OCI-LY1 (cell line): ENCODE results near the gene EIF3F.
A peak's percentile ranks its signal among the peaks of the same experiment; 100 is the strongest.

Experiments used
- H2AFZ ChIP-seq: fragments of 200-600 bp; sonication (generic), shearing (Covaris generic); 2 replicates; pipeline ENCODE4 v1.6.0; 2014; ENCODE audit warnings: antibody characterized with exemption, mild to moderate bottlenecking, low read length
- H3F3A ChIP-seq: fragments of 200-600 bp; sonication (generic), shearing (Covaris generic); 2 replicates; pipeline ENCODE4 v1.6.0; 2014; ENCODE audit warnings: mild to moderate bottlenecking, antibody characterized with exemption, low read length, moderate library complexity; ENCODE audit not compliant: insufficient read depth
- H3K27ac ChIP-seq: fragments of 200-600 bp; sonication (generic); 2 replicates; pipeline ENCODE4 v1.5.1; 2014; ENCODE audit warnings: low read length, mixed run types, mild to moderate bottlenecking, low read depth; ENCODE audit not compliant: poor library complexity, severe bottlenecking
- H3K27me3 ChIP-seq: fragments of 200-600 bp; sonication (generic); 2 replicates; pipeline ENCODE4 v1.6.0; 2014; ENCODE audit warnings: antibody characterized with exemption, mild to moderate bottlenecking, low read length, moderate library complexity; ENCODE audit not compliant: insufficient read depth
- H3K36me3 ChIP-seq: fragments of 200-600 bp; sonication (generic); 2 replicates; pipeline ENCODE4 v1.6.1; 2014; ENCODE audit warnings: mild to moderate bottlenecking, antibody characterized with exemption, low read length, moderate library complexity, mixed read lengths; ENCODE audit not compliant: insufficient read depth
- H3K4me1 ChIP-seq: fragments of 200-600 bp; sonication (generic); 2 replicates; pipeline ENCODE4 v1.5.1; 2014; ENCODE audit warnings: mild to moderate bottlenecking, low read length, moderate library complexity; ENCODE audit not compliant: insufficient read depth, severe bottlenecking
- H3K4me2 ChIP-seq: fragments of 200-600 bp; sonication (generic), shearing (Covaris generic); 2 replicates; pipeline ENCODE4 v1.6.1; 2014; ENCODE audit warnings: low read length
- H3K4me3 ChIP-seq: fragments of 200-600 bp; sonication (generic); 2 replicates; pipeline ENCODE4 v1.5.1; 2014; ENCODE audit warnings: low read length, low read depth, mild to moderate bottlenecking, mixed read lengths; ENCODE audit not compliant: poor library complexity, severe bottlenecking
- H3K79me2 ChIP-seq: fragments of 200-600 bp; shearing (Covaris generic); 2 replicates; pipeline ENCODE4 v1.6.1; 2016; ENCODE audit warnings: mixed run types, low read length, mixed read lengths; ENCODE audit not compliant: insufficient read depth
- H3K9ac ChIP-seq: fragments of 200-600 bp; sonication (generic), shearing (Covaris generic); 2 replicates; pipeline ENCODE4 v1.6.1; 2014; ENCODE audit warnings: mild to moderate bottlenecking, low read length, mixed read lengths
- H3K9me2 ChIP-seq: fragments of 200-600 bp; sonication (generic), shearing (Covaris generic); 2 replicates; pipeline ENCODE4 v1.6.1; 2014; ENCODE audit warnings: low read depth, mild to moderate bottlenecking, low read length, mixed read lengths
- H3K9me3 ChIP-seq: fragments of 200-600 bp; shearing (Covaris generic); 2 replicates; pipeline ENCODE4 v1.6.1; 2014; ENCODE audit warnings: low read length, mixed read lengths
- H4K20me1 ChIP-seq: fragments of 200-600 bp; sonication (generic), shearing (Covaris generic); 2 replicates; pipeline ENCODE4 v1.6.0; 2016; ENCODE audit warnings: mild to moderate bottlenecking, low read length; ENCODE audit not compliant: insufficient read depth
- CTCF ChIP-seq: fragments of 200-600 bp; sonication (generic), shearing (Covaris generic); IDR thresholded peaks from 2 replicates; pipeline ENCODE4 v1.5.1; 2017; ENCODE audit warnings: mild to moderate bottlenecking, antibody characterized with exemption, low read length, moderate library complexity, mixed read lengths
- EZH2 ChIP-seq: fragments of 200-600 bp; sonication (generic), shearing (Covaris generic); IDR thresholded peaks from 2 replicates; pipeline ENCODE4 v1.8.0; 2017; ENCODE audit warnings: borderline replicate concordance, mixed run types, mild to moderate bottlenecking, antibody characterized with exemption, low read length, moderate library complexity, mixed read lengths

The EIF3F gene

DNA sequence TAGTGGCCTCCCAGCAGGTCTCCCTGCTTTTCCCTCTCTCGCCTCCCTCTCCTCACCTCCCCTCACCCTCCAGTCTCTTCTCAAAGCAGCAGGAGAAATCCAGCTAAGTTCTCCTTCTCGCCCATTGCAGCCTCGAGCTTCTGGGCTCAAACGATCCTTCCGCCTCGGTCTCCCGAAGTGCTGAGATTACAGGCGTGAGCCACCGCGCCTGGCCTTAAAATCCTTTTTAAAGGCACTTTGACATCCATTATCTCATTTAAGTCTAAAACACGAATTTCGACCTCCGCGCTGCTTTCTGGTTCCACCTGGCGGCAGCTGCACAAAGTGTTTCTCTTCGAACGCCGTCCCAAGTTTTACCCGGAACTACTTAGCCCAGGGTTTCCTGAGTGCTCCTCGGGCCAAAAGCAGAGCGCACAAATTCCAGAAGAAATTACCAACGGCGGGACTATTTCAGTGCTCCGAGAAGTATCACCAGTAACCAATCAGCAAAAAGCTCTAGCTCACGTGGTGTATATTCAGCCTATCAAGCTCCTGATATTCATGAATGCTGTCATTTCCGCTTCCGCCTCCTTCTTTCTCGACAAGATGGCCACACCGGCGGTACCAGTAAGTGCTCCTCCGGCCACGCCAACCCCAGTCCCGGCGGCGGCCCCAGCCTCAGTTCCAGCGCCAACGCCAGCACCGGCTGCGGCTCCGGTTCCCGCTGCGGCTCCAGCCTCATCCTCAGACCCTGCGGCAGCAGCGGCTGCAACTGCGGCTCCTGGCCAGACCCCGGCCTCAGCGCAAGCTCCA is at the start of gene EIF3F:
Gene EIF3F (plus strand): TSS at position 570 of the 792 bp plus-strand sequence. CDS start 16 bp downstream, at position 586.
- Histone ChIP-seq H3K9me3 (no peaks in the 10 kb centered on the region), H3F3A (no peaks in the 10 kb centered on the region), H4K20me1 (0 out of 2 replicates have a peak, but pooled peaks cover 3% of the 10 kb centered on the region), H3K27ac (peak within 1 kb of the TSS; percentile 24), H3K36me3 (peaks cover 31% of the 10 kb centered on the region), H3K4me2 (peak within 1 kb of the TSS; percentile 93), H3K4me3 (peak within 1 kb of the TSS; percentile 91), H3K27me3 (no peaks in the 10 kb centered on the region), H2AFZ (peak within 1 kb of the TSS; percentile 91), H3K9me2 (no peaks in the 10 kb centered on the region), H3K79me2 (peaks cover 28% of the 10 kb centered on the region), H3K9ac (peak within 1 kb of the TSS; percentile 71), H3K4me1 (peaks cover 26% of the 10 kb centered on the region)
- TF ChIP-seq CTCF: peak; percentile 87
- no peak for TF ChIP-seq EZH2

- no peak overlapping the region for H3K9ac ChIP-seq
- H3K27me3 ChIP-seq: no peaks in the 10 kb centered on the region
- TF ChIP-seq EZH2 (no peak), CTCF (no peak)
- H3K9me2 ChIP-seq: no peaks in the 10 kb centered on the region
- no peaks in the 10 kb centered on the region; the same call in 1 of the 2 replicates for H3K9me3 ChIP-seq
- H3K36me3 ChIP-seq: no peaks in the 10 kb centered on the region
- no peaks in the 10 kb centered on the region for H3K79me2 ChIP-seq
- no peak overlapping the region for H3K27ac ChIP-seq
- no peak overlapping the region for H3K4me2 ChIP-seq
- H3F3A ChIP-seq: no peaks in the 10 kb centered on the region
- no peaks in the 10 kb centered on the region for H3K4me1 ChIP-seq
- no peaks in the 10 kb centered on the region for H4K20me1 ChIP-seq
- H2AFZ ChIP-seq: no peak overlapping the region
- H3K4me3 ChIP-seq: no peak overlapping the region
Observed at GRCh38 chr11:7941146-7941545, 46.0 kb upstream of the EIF3F start.

- no peak for TF ChIP-seq CTCF
- no peak for TF ChIP-seq EZH2
- no peaks in the 10 kb centered on the region for H3K79me2 ChIP-seq
- H3K27me3 ChIP-seq: no peaks in the 10 kb centered on the region
Observed at GRCh38 chr11:7941608-7942007, 45.5 kb upstream of the EIF3F start, which contains the start of gene OR10A3. Gene OR10A3 (minus strand): TSS chr11:7941708. CDS start chr11:7939520, 2,188 bp downstream.

More at GRCh38 chr11:7941608-7942007, 45.5 kb upstream of the EIF3F start, which contains the start of gene OR10A3:
- H4K20me1 ChIP-seq: no peaks in the 10 kb centered on the region
- H3K9ac ChIP-seq: no peak within 1 kb of the TSS
- H2AFZ ChIP-seq: no peak within 1 kb of the TSS
- no peaks in the 10 kb centered on the region for H3F3A ChIP-seq
- no peak within 1 kb of the TSS for H3K4me2 ChIP-seq
- no peak within 1 kb of the TSS for H3K27ac ChIP-seq
- no peaks in the 10 kb centered on the region for H3K4me1 ChIP-seq
- H3K4me3 ChIP-seq: no peak within 1 kb of the TSS
- H3K36me3 ChIP-seq: no peaks in the 10 kb centered on the region
- no peaks in the 10 kb centered on the region; the same call in 1 of the 2 replicates for H3K9me3 ChIP-seq
- H3K9me2 ChIP-seq: no peaks in the 10 kb centered on the region
